Hepatocyte (in vitro differentiated cells): ENCODE results near the gene ZNF689.

Experiments used
- EZH2 ChIP-seq: fragments of 200-600 bp; sonication (generic); IDR thresholded peaks from 2 replicates; pipeline ENCODE4 v1.6.1; 2016; ENCODE audit warnings: antibody characterized with exemption, mild to moderate bottlenecking, borderline replicate concordance
- EZH2phosphoT487 ChIP-seq: fragments of 200-600 bp; sonication (generic); IDR thresholded peaks from one replicate; pipeline ENCODE4 v1.6.1; 2018; ENCODE audit warnings: antibody characterized with exemption, mild to moderate bottlenecking, low read depth, moderate library complexity; ENCODE audit not compliant: unreplicated experiment, severe bottlenecking
- TF ChIP-seq, protein P1 (sequence below): fragments of 200-600 bp; sonication (generic); IDR thresholded peaks from 2 replicates; pipeline ENCODE4 v1.5.1; 2016; ENCODE audit warnings: antibody characterized with exemption, mild to moderate bottlenecking; ENCODE audit not compliant: poor library complexity

DNA sequence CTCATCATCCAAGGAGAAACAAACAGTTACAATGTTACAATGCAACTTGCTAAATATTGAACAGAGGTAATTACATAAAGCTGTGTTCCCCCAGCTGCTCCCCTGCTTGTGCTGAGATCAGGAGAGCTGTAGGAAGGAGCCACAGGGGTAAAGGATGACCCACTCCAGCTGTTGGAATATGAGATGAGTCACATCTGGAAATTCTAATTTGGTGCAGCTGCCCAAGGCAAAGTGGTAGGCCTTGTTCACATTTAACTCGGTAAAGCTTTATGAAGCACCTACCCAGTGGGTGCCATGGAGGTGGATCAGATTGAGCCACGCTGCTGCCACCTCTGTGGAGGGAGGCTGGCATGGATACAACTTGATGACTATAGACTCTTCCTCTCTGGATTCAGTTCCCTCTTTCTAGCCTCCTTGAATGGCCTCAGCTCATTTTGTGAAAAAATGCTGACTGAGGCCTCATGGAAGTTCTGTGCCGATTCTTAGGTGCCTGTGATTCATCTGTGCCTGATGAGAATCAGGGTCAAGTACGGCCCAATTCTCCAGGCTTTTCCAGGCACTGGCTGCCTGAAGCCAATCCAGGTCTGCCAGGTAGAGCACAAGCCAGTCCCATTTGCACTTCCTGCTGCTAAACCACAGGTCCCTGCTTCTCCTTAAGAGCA lies 7.4 kb downstream of the ZNF689 start:
- TF ChIP-seq, protein P1, sequence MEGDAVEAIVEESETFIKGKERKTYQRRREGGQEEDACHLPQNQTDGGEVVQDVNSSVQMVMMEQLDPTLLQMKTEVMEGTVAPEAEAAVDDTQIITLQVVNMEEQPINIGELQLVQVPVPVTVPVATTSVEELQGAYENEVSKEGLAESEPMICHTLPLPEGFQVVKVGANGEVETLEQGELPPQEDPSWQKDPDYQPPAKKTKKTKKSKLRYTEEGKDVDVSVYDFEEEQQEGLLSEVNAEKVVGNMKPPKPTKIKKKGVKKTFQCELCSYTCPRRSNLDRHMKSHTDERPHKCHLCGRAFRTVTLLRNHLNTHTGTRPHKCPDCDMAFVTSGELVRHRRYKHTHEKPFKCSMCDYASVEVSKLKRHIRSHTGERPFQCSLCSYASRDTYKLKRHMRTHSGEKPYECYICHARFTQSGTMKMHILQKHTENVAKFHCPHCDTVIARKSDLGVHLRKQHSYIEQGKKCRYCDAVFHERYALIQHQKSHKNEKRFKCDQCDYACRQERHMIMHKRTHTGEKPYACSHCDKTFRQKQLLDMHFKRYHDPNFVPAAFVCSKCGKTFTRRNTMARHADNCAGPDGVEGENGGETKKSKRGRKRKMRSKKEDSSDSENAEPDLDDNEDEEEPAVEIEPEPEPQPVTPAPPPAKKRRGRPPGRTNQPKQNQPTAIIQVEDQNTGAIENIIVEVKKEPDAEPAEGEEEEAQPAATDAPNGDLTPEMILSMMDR = no peak
- no peak for TF ChIP-seq EZH2phosphoT487
- TF ChIP-seq EZH2 = no peak
